Skeletal muscle tissue (tissue), 4 donors: ENCODE measurements around the gene L3MBTL2. TPM values are rescaled to one million over a fixed set of nuclear protein-coding genes. Genes with fewer than 3 reads are reported as not detected.

ENCODE experiments used
- H3K27ac ChIP-seq: one replicate; pipeline ENCODE4 v1.7.0; 2013; ENCODE audit warnings: mild to moderate bottlenecking, low read depth, low read length, inconsistent platforms
- H3K27me3 ChIP-seq, 3 donors: one replicate each; pipeline ENCODE4 v1.7.0; 2013; ENCODE audit warnings: low read length in 3 of 3; ENCODE audit not compliant: control insufficient read depth in 3 of 3, insufficient read depth in 3 of 3
- H3K36me3 ChIP-seq, 3 donors: one replicate each; pipeline ENCODE4 v1.7.0; 2013; ENCODE audit warnings: low read length in 3 of 3; ENCODE audit not compliant: control insufficient read depth in 3 of 3, insufficient read depth in 3 of 3
- H3K4me1 ChIP-seq, 3 donors: one replicate each; pipeline ENCODE4 v1.7.0; 2013; ENCODE audit warnings: low read length in 3 of 3, mild to moderate bottlenecking in 3 of 3; ENCODE audit not compliant: control insufficient read depth in 3 of 3, insufficient read depth in 3 of 3
- H3K4me3 ChIP-seq, 3 donors: one replicate each; pipeline ENCODE4 v1.7.0; 2013; ENCODE audit warnings: low read length in 3 of 3
- H3K9ac ChIP-seq, 3 donors: one replicate each; pipeline ENCODE4 v1.7.0; 2013; ENCODE audit warnings: low read length in 3 of 3, mild to moderate bottlenecking in 3 of 3, moderate library complexity in 2 of 3, low read depth in 1 of 3
- H3K9me3 ChIP-seq, 3 donors: one replicate each; pipeline ENCODE4 v1.7.0; 2013; ENCODE audit warnings: low read length in 3 of 3; ENCODE audit not compliant: control insufficient read depth in 3 of 3
- total RNA-seq: library from RNA; depleted of rRNA; stranded (reverse); fragments of >200 nt; gene quantifications from one replicate; pipeline ENCODE4 v1.2.3, GENCODE V29; 2014
- donor health status: Osteomylitis.

The L3MBTL2 gene
- total RNA-seq, 1 donor from 2014 or later, result 9.4 TPM

GRCh38 chr22:41229215-41229614, 24.1 kb downstream of the L3MBTL2 start:
- no peak overlapping the region for H3K4me3 ChIP-seq
- H3K27me3 ChIP-seq, result no peaks in the 10 kb centered on the region
- H3K9ac ChIP-seq, result no peak overlapping the region
- H3K4me1 ChIP-seq, result peaks cover 0 to 8% (median 0%) of the 10 kb centered on the region in 3 donors
- no peak overlapping the region for H3K27ac ChIP-seq
- no peaks in the 10 kb centered on the region for H3K9me3 ChIP-seq
- peaks cover 39 to 48% (median 45%) of the 10 kb centered on the region in 3 donors for H3K36me3 ChIP-seq

- Histone ChIP-seq H3K9me3 (no peaks in the 10 kb centered on the region), H3K27ac (no peak overlapping the region), H3K9ac (no peak overlapping the region), H3K36me3 (peaks cover 32 to 42% (median 39%) of the 10 kb centered on the region in 3 donors), H3K27me3 (no peaks in the 10 kb centered on the region), H3K4me3 (no peak overlapping the region), H3K4me1 (peaks cover 0 to 8% (median 0%) of the 10 kb centered on the region in 3 donors)
Observed at GRCh38 chr22:41229730-41230400, 24.8 kb downstream of the L3MBTL2 start.

- Histone ChIP-seq H3K9me3 (no peaks in the 10 kb centered on the region), H3K4me3 (no peak overlapping the region), H3K36me3 (peaks cover 27 to 36% (median 33%) of the 10 kb centered on the region in 3 donors), H3K4me1 (peaks cover 0 to 8% (median 2%) of the 10 kb centered on the region in 3 donors), H3K27ac (no peak overlapping the region), H3K9ac (no peak overlapping the region), H3K27me3 (no peaks in the 10 kb centered on the region)
Observed at GRCh38 chr22:41230401-41230785, 25.3 kb downstream of the L3MBTL2 start.

DNA sequence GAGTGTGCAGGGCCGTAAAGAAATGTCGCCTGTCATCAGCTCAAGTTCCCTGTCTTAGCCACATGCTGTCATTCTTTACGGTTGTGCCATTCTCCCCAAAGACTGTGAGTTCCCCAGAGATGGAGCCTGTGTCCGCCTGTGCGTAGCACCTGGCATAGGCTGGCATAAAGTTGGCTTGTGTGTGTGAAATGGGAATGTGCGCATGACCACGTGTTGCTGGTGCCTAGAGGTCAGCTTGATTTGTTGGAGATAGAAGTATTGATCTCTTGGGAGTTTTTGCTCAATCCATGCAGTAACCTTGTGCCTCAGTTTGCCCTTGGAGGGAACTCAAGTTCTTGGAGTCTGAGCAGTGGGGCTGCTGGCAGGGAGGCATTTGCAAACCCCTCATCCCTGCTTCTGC, 26.3 kb downstream of the L3MBTL2 start:
- no peak overlapping the region for H3K4me3 ChIP-seq
- H3K36me3 ChIP-seq, result peaks cover 20 to 28% (median 27%) of the 10 kb centered on the region in 3 donors
- H3K27me3 ChIP-seq, result no peaks in the 10 kb centered on the region
- H3K4me1 ChIP-seq, result peaks cover 0 to 8% (median 4%) of the 10 kb centered on the region in 3 donors
- no peak overlapping the region for H3K27ac ChIP-seq
- H3K9me3 ChIP-seq, result no peaks in the 10 kb centered on the region
- H3K9ac ChIP-seq, result no peak overlapping the region

DNA sequence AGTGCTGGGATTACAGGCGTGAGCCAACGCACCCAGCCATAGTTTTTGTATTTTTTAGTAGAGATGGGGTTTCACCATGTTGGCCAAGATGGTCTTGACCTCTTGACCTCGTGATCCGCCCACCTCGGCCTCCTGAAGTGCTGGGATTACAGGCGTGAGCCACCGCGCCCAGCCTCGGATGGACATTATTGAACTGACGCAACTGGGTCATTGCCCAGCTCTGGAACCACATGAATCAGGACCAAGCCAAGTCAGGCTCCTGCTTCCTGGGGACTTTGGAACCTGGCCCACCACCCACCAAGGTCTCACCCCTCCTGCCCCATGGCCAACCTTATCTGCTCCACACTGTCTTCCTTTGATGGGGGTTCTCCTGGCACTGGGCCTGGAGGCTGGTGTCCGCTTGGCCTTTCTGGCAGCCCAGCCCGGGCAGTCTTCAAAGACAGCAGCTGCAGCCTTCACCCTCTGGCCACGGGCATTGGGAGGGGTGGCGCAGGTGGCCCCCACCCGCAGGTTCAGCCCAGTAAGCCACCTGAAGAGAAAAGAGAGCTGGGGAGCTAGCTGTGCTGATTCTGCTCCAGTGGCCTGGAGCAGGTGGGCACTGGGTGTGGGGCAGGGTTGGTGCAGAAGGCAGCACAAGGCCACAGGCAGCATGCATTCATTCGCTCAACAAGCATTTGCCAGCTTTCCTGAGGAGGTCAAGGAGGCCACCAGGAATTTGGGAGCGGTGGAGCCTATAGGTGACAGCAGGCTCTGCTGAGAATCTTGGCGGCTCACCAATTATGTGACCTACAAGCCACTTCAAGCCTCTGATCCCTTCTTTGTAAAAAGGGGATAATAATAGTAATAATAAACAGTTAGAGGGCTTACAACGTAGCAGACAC, 29.9 kb downstream of the L3MBTL2 start:
- no peaks in the 10 kb centered on the region for H3K9me3 ChIP-seq
- H3K4me3 ChIP-seq, result no peak overlapping the region
- H3K4me1 ChIP-seq, result peaks cover 11 to 23% (median 16%) of the 10 kb centered on the region in 3 donors
- peaks cover 0 to 10% (median 10%) of the 10 kb centered on the region in 3 donors for H3K36me3 ChIP-seq
- no peaks in the 10 kb centered on the region for H3K27me3 ChIP-seq
- peak overlapping the region in 1 of 3 donors; percentile 25 for H3K9ac ChIP-seq
- no peak overlapping the region for H3K27ac ChIP-seq

DNA sequence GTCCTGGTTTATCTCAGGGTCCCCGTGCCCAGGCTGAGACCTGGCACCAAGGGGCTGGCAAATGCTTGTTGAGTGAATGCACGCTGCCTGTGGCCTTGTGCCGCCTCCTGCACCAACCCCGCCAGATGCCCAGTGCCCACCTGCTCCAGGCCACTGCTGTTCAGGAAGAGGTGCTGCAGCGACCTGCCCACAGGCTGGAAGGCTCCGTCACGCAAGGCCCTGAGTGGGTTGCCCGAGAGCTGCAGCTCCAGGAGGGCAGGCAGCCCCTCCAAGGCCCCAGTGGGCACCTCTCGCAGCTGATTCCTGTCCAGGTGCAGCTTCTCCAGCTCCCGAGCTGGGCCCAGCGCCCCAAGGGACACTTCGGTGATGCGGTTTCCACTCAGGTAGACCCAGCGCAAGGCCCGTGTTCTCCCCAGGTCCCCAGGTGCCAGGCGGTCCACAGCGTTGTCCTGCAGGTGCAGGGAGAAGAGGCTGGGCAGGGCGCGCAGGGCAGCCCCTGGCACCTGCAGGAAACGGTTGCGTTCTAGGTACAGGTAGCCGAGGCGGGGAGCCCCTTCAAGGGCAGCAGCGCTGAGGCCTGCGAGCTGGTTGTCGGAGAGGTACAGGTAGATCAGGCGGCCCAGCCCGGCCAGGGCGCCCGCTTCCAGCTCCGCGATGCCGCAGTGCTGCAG, 32.1 kb downstream of the L3MBTL2 start:
- Histone ChIP-seq H3K27ac (no peak overlapping the region), H3K4me1 (peaks cover 11 to 19% (median 16%) of the 10 kb centered on the region in 3 donors), H3K36me3 (no peaks in the 10 kb centered on the region)

DNA sequence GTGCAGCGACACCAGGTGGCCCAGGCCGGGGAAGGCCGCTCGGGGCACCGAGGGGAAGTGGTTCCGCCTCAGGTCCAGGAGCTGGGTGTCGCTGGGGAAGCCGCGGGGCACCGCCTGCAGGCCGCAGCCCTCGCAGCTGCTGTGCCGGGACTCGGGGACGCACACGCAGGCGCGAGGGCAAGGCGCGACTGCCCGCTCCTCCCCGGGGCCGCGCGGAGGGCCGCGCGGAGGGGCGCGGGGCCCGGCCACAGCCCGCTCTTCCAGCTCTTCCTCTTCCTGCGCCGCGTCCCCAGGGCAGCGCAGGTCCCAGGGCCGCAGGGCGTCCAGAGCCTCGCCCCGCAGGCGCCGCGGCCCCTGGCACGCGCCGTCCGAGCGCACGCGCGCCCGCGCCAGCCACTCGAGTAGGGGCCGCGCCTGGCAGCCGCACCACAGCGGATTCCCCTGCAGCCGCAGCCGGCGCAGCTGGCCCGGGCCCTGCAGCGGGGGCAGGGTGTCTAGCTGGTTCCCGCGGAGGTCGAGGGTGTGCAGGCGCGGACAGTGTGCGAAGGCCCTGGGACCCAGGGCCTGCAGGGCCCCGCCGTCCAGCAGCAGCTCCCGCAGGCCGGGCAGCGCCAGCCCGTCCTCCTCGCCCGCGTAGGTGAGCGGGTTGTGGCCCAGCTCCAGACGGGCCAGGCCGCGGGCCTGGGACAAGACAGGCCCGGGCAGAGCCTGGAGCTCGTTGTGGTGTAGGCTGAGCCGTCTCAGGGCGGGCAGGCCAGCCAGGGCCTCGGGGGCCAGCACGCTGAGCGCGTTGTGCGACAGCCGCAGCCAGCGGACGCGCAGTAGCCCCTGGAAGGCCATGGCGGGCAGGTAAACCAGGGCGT, 32.8 kb downstream of the L3MBTL2 start:
- Histone ChIP-seq H3K4me1 (peaks cover 11 to 16% (median 15%) of the 10 kb centered on the region in 3 donors), H3K4me3 (peak overlapping the region; percentile 38 to 66 (median 58)), H3K27ac (no peak overlapping the region), H3K36me3 (no peaks in the 10 kb centered on the region), H3K9ac (peak overlapping the region; percentile 32 to 79 (median 33)), H3K9me3 (no peaks in the 10 kb centered on the region), H3K27me3 (no peaks in the 10 kb centered on the region)

More for the DNA sequence above, 32.1 kb downstream of the L3MBTL2 start:
- Histone ChIP-seq H3K9me3 (no peaks in the 10 kb centered on the region), H3K9ac (peak overlapping the region; percentile 32 to 79 (median 33)), H3K4me3 (peak overlapping the region; percentile 38 to 66 (median 58)), H3K27me3 (no peaks in the 10 kb centered on the region)

GRCh38 chr22:41238570-41239442, 33.7 kb downstream of the L3MBTL2 start:
- Histone ChIP-seq H3K4me1 (peaks cover 11 to 16% (median 15%) of the 10 kb centered on the region in 3 donors), H3K27ac (no peak overlapping the region), H3K4me3 (no peak overlapping the region), H3K9ac (no peak overlapping the region), H3K27me3 (no peaks in the 10 kb centered on the region), H3K9me3 (no peaks in the 10 kb centered on the region), H3K36me3 (no peaks in the 10 kb centered on the region)
